ENCODE measurements around the gene SF3B2.

The SF3B2 gene

DNA sequence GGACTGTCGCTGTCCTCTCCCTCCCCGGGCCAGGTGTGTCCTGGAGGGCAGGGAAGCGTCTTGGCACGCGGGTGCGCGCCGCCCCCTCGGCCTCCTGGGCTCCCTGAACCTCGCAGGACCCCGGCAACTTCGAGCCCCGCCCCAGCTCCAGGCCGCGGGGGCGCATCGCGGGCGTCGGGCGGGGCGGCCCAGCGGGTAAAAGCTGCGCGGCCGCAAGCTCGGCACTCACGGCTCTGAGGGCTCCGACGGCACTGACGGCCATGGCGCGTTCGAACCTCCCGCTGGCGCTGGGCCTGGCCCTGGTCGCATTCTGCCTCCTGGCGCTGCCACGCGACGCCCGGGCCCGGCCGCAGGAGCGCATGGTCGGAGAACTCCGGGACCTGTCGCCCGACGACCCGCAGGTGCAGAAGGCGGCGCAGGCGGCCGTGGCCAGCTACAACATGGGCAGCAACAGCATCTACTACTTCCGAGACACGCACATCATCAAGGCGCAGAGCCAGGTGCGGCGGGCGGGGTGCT lies 40.3 kb upstream of the SF3B2 start, which contains the start of gene CST6:
CST6 (plus strand) TSS at position 224 of the 519 bp plus-strand sequence; CDS start at position 261, 37 bp downstream.
- Histone ChIP-seq H3K79me1 (ENCODE audit: low read length) (no peaks in the 10 kb centered on the region), H3K18ac (ENCODE audit: low read length) (no peak within 1 kb of the TSS), H3K56ac (ENCODE audit: low read length) (peak within 1 kb of the TSS; percentile 63), H3K4me3 (ENCODE audit: low read length) (no peak within 1 kb of the TSS), H3K27ac (ENCODE audit: low read depth, low read length) (no peak within 1 kb of the TSS), H3K9ac (ENCODE audit: low read length) (no peak within 1 kb of the TSS), H4K5ac (ENCODE audit: low read length) (no peak within 1 kb of the TSS), H2BK15ac (replicated peaks; ENCODE audit: low read depth) (no peak within 1 kb of the TSS), H4K8ac (ENCODE audit: low read depth, low read length) (no peak within 1 kb of the TSS), H3K79me2 (ENCODE audit: control insufficient read depth, insufficient read depth, low read length) (no peaks in the 10 kb centered on the region), H3K4me2 (ENCODE audit: low read length) (no peak within 1 kb of the TSS), H3K4me1 (ENCODE audit: control insufficient read depth, low read depth, low read length) (peaks cover 12% of the 10 kb centered on the region), H3K23ac (ENCODE audit: low read length) (no peak within 1 kb of the TSS), H2BK120ac (ENCODE audit: low read depth, low read length) (no peak within 1 kb of the TSS), H2BK5ac (ENCODE audit: low read length) (no peak within 1 kb of the TSS), H3K27me3 (ENCODE audit: insufficient read depth, low read length, poor library complexity) (no peaks in the 10 kb centered on the region), H3K4ac (ENCODE audit: low read depth, low read length) (no peak within 1 kb of the TSS), H2AK5ac (ENCODE audit: low read length) (peak within 1 kb of the TSS; percentile 29), H3K36me3 (ENCODE audit: control insufficient read depth, insufficient read depth, low read length) (no peaks in the 10 kb centered on the region)
- no peak for DNase-seq
- no CpG with 5 or more reads among the region's 61 CpGs for WGBS (ENCODE audit: extremely low coverage, insufficient coverage, low lambda C conversion rate)

DNA sequence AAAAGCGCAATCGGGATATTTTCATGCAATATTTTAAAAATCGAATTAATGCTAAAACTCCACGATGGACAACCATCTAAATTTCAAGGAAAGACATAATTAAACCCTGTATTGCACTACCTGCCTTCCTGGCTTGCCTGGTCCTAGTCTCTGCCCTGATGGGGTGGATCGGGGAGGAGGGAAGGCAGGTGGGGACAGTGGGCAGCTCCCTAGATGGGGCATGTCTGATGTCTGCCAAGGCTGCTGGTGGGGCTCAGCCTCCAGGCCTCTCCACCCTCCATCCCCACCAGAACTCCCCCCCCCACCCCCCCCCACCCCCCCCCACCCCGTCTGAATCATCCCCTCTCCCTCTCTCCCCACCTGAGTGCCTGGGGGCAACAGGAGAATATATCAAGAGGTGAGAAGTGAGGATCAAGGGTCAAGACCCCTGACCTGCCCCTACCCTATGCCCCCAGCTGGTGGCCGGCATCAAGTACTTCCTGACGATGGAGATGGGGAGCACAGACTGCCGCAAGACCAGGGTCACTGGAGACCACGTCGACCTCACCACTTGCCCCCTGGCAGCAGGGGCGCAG lies 39.7 kb upstream of the SF3B2 start:
- H3K4me1 ChIP-seq (ENCODE audit: control insufficient read depth, low read depth, low read length): peaks cover 8% of the 10 kb centered on the region
- H4K5ac ChIP-seq (ENCODE audit: low read length): no peak overlapping the region
- no peak overlapping the region for H3K56ac ChIP-seq (ENCODE audit: low read length)
- H2AK5ac ChIP-seq (ENCODE audit: low read length): peak overlapping the region; percentile 29
- H3K9ac ChIP-seq (ENCODE audit: low read length): no peak overlapping the region
- no peak overlapping the region for H3K4me2 ChIP-seq (ENCODE audit: low read length)
- H2BK5ac ChIP-seq (ENCODE audit: low read length): no peak overlapping the region
- H3K79me2 ChIP-seq (ENCODE audit: control insufficient read depth, insufficient read depth, low read length): no peaks in the 10 kb centered on the region
- no peak overlapping the region for H3K18ac ChIP-seq (ENCODE audit: low read length)
- H3K79me1 ChIP-seq (ENCODE audit: low read length): no peaks in the 10 kb centered on the region
- no peak overlapping the region for H4K8ac ChIP-seq (ENCODE audit: low read depth, low read length)
- H3K27me3 ChIP-seq (ENCODE audit: insufficient read depth, low read length, poor library complexity): no peaks in the 10 kb centered on the region
- H3K27ac ChIP-seq (ENCODE audit: low read depth, low read length): no peak overlapping the region
- no peak for DNase-seq
- H3K4ac ChIP-seq (ENCODE audit: low read depth, low read length): no peak overlapping the region
- H2BK120ac ChIP-seq (ENCODE audit: low read depth, low read length): no peak overlapping the region
- H3K23ac ChIP-seq (ENCODE audit: low read length): no peak overlapping the region
- no peak overlapping the region for H2BK15ac ChIP-seq (replicated peaks; ENCODE audit: low read depth)
- no CpG with 5 or more reads among the region's 12 CpGs for WGBS (ENCODE audit: extremely low coverage, insufficient coverage, low lambda C conversion rate)
- no peaks in the 10 kb centered on the region for H3K36me3 ChIP-seq (ENCODE audit: control insufficient read depth, insufficient read depth, low read length)
- no peak overlapping the region for H3K4me3 ChIP-seq (ENCODE audit: low read length)

DNA sequence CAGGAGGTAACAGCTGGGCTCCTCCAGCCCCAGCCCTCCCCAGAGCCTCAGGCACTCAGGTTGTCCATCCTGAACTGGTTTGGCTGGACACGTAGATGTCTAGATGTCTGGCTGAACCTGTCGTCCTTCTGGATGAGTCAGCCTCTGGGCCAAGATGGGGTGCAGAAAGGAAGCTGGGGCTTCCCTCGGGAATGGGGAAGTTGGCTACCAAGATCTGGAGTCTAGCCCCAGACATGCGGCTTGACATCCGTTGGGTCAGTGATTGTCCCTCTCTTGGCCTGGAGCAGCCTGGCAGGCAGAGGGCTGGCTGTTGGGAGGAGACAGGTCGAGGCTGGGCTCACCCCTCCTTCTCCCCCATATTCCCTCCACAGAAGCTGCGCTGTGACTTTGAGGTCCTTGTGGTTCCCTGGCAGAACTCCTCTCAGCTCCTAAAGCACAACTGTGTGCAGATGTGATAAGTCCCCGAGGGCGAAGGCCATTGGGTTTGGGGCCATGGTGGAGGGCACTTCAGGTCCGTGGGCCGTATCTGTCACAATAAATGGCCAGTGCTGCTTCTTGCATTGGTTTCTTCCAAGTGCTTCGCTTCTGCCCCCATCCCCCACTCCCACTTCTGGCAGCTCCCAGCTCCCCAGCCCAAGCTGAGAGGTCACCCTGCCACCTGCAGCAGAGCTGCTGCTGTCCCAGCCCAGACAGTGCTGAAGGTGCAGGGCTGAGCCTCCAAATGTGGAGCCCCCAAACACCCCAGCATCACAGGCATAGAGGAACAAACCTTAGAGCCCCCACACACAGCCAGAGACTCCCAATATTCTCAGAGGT lies 39.0 kb upstream of the SF3B2 start:
- H3K27me3 ChIP-seq (ENCODE audit: insufficient read depth, low read length, poor library complexity): no peaks in the 10 kb centered on the region
- H3K18ac ChIP-seq (ENCODE audit: low read length): no peak overlapping the region
- H3K56ac ChIP-seq (ENCODE audit: low read length): no peak overlapping the region
- H3K27ac ChIP-seq (ENCODE audit: low read depth, low read length): no peak overlapping the region
- H3K4me2 ChIP-seq (ENCODE audit: low read length): no peak overlapping the region
- DNase-seq: no peak
- H3K4ac ChIP-seq (ENCODE audit: low read depth, low read length): no peak overlapping the region
- no peak overlapping the region for H3K9ac ChIP-seq (ENCODE audit: low read length)
- WGBS (ENCODE audit: extremely low coverage, insufficient coverage, low lambda C conversion rate): no CpG with 5 or more reads among the region's 12 CpGs
- H3K23ac ChIP-seq (ENCODE audit: low read length): no peak overlapping the region
- H2BK15ac ChIP-seq (replicated peaks; ENCODE audit: low read depth): no peak overlapping the region
- no peak overlapping the region for H4K8ac ChIP-seq (ENCODE audit: low read depth, low read length)
- peaks cover 5% of the 10 kb centered on the region for H3K4me1 ChIP-seq (ENCODE audit: control insufficient read depth, low read depth, low read length)
- no peaks in the 10 kb centered on the region for H3K79me1 ChIP-seq (ENCODE audit: low read length)
- H2BK5ac ChIP-seq (ENCODE audit: low read length): no peak overlapping the region
- no peak overlapping the region for H3K4me3 ChIP-seq (ENCODE audit: low read length)
- H3K79me2 ChIP-seq (ENCODE audit: control insufficient read depth, insufficient read depth, low read length): no peaks in the 10 kb centered on the region
- no peak overlapping the region for H4K5ac ChIP-seq (ENCODE audit: low read length)
- no peaks in the 10 kb centered on the region for H3K36me3 ChIP-seq (ENCODE audit: control insufficient read depth, insufficient read depth, low read length)
- H2BK120ac ChIP-seq (ENCODE audit: low read depth, low read length): no peak overlapping the region
- peak overlapping the region; percentile 29 for H2AK5ac ChIP-seq (ENCODE audit: low read length)

DNA sequence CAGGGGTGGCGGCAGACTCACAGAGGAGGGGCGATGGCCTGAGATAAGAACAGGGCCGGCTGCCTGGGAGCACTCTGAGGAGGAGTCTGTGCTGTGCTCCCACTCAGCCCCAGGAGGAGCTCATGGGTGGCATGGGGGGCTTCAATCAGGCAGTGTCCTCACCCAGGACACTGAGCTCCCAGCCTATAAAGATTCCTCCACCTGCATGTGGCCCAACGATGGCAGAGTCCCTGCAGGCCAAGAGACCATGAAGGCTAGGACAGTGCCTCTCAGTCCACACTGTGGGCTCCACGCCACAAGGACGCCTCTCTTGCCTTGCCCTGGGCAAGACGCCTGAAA lies 38.4 kb upstream of the SF3B2 start:
- H4K5ac ChIP-seq (ENCODE audit: low read length): no peak overlapping the region
- H3K27ac ChIP-seq (ENCODE audit: low read depth, low read length): no peak overlapping the region
- peaks cover 4% of the 10 kb centered on the region for H3K4me1 ChIP-seq (ENCODE audit: control insufficient read depth, low read depth, low read length)
- no peak overlapping the region for H2AK5ac ChIP-seq (ENCODE audit: low read length)
- no peak overlapping the region for H2BK120ac ChIP-seq (ENCODE audit: low read depth, low read length)
- H3K56ac ChIP-seq (ENCODE audit: low read length): no peak overlapping the region
- no peak overlapping the region for H3K4me3 ChIP-seq (ENCODE audit: low read length)
- no peaks in the 10 kb centered on the region for H3K79me2 ChIP-seq (ENCODE audit: control insufficient read depth, insufficient read depth, low read length)
- H3K4ac ChIP-seq (ENCODE audit: low read depth, low read length): no peak overlapping the region
- no peak overlapping the region for H4K8ac ChIP-seq (ENCODE audit: low read depth, low read length)
- H3K79me1 ChIP-seq (ENCODE audit: low read length): no peaks in the 10 kb centered on the region
- H3K18ac ChIP-seq (ENCODE audit: low read length): no peak overlapping the region
- no peak overlapping the region for H3K9ac ChIP-seq (ENCODE audit: low read length)
- no peak overlapping the region for H3K4me2 ChIP-seq (ENCODE audit: low read length)
- no CpG with 5 or more reads among the region's 7 CpGs for WGBS (ENCODE audit: extremely low coverage, insufficient coverage, low lambda C conversion rate)
- H2BK5ac ChIP-seq (ENCODE audit: low read length): no peak overlapping the region
- DNase-seq: no peak
- H3K23ac ChIP-seq (ENCODE audit: low read length): no peak overlapping the region
- no peak overlapping the region for H2BK15ac ChIP-seq (replicated peaks; ENCODE audit: low read depth)
- no peaks in the 10 kb centered on the region for H3K27me3 ChIP-seq (ENCODE audit: insufficient read depth, low read length, poor library complexity)
- H3K36me3 ChIP-seq (ENCODE audit: control insufficient read depth, insufficient read depth, low read length): no peaks in the 10 kb centered on the region

DNA sequence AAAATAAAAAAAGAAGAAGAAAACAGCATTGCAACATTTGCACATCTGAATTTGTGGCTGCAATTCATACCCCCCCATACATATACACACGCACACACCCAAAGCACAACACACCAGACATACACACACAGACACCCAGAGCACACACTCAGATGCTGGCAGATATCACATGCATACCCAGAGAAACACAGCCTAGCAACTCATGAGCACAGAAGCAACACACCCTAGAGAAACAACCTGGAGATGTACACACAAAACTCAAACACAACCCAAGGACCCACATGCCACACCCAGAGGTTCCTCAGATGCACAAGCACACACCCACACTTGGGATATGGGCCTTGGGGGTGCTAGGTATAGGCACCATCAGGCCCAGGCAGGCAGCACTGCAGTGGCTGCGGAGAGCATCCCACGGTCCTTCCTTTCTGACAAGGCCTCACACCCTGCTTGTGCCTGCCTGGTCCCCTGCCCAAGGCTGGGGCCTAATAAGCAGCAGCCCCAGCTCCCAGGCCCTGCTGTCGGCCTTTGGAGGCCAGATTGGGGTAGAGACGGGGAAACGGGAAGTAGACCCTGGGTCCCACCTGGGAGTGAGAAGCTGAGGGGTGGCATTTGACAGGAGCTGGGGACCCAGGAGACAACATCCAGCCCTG lies 37.2 kb upstream of the SF3B2 start:
- H3K4ac ChIP-seq (ENCODE audit: low read depth, low read length): no peak overlapping the region
- no peak overlapping the region for H3K9ac ChIP-seq (ENCODE audit: low read length)
- H4K8ac ChIP-seq (ENCODE audit: low read depth, low read length): no peak overlapping the region
- no peak overlapping the region for H3K4me2 ChIP-seq (ENCODE audit: low read length)
- H3K4me3 ChIP-seq (ENCODE audit: low read length): no peak overlapping the region
- no peak overlapping the region for H3K56ac ChIP-seq (ENCODE audit: low read length)
- no peaks in the 10 kb centered on the region for H3K36me3 ChIP-seq (ENCODE audit: control insufficient read depth, insufficient read depth, low read length)
- H4K5ac ChIP-seq (ENCODE audit: low read length): no peak overlapping the region
- DNase-seq: no peak
- no peak overlapping the region for H3K18ac ChIP-seq (ENCODE audit: low read length)
- no peak overlapping the region for H2AK5ac ChIP-seq (ENCODE audit: low read length)
- no peak overlapping the region for H3K27ac ChIP-seq (ENCODE audit: low read depth, low read length)
- no peaks in the 10 kb centered on the region for H3K27me3 ChIP-seq (ENCODE audit: insufficient read depth, low read length, poor library complexity)
- H2BK5ac ChIP-seq (ENCODE audit: low read length): no peak overlapping the region
- no peaks in the 10 kb centered on the region for H3K79me1 ChIP-seq (ENCODE audit: low read length)
- H3K23ac ChIP-seq (ENCODE audit: low read length): no peak overlapping the region
- peaks cover 3% of the 10 kb centered on the region for H3K4me1 ChIP-seq (ENCODE audit: control insufficient read depth, low read depth, low read length)
- H2BK15ac ChIP-seq (replicated peaks; ENCODE audit: low read depth): no peak overlapping the region
- no peak overlapping the region for H2BK120ac ChIP-seq (ENCODE audit: low read depth, low read length)
- WGBS (ENCODE audit: extremely low coverage, insufficient coverage, low lambda C conversion rate): no CpG with 5 or more reads among the region's 6 CpGs
- H3K79me2 ChIP-seq (ENCODE audit: control insufficient read depth, insufficient read depth, low read length): no peaks in the 10 kb centered on the region

Measured in mesendoderm (in vitro differentiated cells).